Stimulated activated CD4-positive, alpha-beta T cell treated with anti-CD3 and anti-CD28 coated beads, Interleukin-4, amount 100 ng/mL, for 4 hours (primary cell): Measurements from ENCODE around the gene PUS7.
"Not testable (repeated sequence)": the region's sequence is repeated elsewhere in the genome, so short reads cannot be mapped to it uniquely, and the experiment has no call there.

Experiments used
- DNase-seq, 2 experiments: peaks; one replicate each; pipeline ENCODE4 v3.0.0-alpha.2; 2020

PUS7 gene

DNA sequence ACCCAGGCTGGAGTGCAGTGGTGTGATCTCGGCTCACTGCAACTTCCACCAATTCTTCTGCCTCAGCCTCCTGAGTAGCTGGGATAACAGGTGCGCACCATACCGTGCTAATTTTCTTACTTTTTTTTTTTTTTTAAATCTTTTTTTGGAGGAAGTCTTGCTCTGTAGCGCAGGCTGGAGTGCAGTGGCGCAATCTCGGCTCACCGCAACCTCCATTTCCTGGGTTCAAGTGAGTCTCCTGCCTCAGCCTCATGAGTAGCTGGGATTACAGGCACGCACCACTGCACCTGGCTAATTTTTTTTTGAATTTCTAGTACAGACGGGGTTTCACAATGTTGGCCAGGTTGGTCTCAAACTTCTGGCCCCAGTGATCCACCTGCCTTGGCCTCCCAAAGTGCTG lies 79.9 kb downstream of the PUS7 start:
- DNase-seq = not testable (repeated sequence)

DNA sequence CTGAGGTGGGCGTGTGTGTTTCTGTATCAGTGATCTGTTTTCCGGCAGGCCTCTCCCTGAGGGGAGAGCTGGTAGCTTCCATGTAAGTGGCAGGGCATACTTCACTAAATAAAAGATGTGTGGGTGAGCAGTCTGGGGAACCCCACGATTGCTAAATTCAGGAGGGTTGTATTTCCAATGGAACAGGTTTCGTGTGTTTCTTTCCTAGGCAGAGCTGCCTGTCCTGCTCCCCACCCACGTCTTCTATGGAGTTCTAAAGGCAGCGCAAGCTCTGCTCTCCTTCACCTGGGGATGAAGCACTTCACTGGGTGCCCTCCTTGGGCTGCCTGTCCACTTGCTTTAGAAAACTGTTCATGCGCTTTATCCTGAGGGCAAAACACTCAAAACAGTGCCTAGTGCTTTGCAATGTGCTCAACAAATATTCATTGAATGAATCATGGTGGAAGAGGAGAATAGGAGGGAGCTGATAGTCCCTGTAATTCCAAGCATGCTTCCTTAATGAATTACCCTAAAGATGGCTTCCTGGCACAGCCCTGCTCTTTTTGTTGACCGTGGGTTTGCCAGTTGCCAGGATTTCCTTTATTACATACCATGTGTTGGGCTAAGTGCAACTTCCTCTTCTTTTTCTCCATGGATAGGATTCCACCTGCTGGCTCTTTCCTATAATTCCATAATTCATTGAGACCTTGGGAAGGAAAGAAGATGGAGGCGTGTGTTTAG lies 82.7 kb downstream of the PUS7 start:
- no peak for DNase-seq

DNA sequence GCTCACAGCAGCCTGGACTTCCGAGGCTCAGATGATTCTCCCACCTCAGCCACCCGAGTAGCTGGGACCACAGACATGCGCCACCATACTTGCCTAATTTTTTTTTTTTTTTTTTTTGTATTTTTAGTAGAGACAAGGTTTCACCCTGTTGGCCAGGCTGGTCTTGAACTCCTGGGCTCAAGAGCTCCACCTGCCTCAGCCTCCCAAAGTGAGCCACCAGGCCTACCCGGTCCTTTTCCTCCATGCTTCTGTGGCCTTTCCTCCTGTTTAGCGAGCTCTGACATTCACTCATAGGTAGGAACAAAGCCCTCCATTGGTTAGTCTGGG lies 83.3 kb downstream of the PUS7 start:
- no peak for DNase-seq

DNA sequence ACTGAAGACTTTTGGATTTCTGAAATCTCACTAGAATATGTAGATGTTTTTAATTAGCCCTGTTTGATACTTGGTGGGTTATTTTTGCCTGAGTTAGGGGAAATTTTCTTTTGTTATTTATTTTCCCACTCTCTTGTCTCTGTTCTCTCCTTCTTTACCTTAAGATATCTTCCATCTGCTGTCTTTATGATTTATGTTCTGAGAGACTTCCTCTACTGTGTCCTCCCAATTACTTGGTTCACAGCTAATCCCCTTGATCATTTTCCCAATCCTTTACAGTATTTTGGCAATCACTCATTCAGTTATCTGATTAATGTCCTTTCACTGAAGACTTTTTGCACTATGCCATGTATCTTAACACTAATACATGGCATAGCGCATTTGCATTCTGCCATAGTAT lies 83.8 kb downstream of the PUS7 start:
- no peak for DNase-seq

DNA sequence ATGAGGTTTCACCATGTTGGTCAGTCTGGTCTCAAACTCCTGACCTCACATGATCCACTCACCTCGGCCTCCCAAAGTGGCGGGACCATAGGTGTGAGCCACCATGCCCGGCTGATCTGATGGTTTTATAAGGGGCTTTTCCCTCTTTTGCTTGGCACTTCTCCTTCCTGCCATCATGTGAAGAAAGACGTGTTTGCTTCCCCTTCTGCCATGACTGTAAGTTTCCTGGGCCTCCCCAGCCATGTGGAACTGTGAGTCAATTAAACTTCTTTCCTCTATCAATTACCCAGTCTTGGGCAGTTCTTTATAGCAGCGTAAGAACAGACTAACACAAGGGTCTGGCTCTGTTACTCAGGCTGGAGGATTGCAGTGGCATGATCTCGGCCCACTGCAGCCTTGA lies 84.7 kb downstream of the PUS7 start:
- not testable (repeated sequence) for DNase-seq

DNA sequence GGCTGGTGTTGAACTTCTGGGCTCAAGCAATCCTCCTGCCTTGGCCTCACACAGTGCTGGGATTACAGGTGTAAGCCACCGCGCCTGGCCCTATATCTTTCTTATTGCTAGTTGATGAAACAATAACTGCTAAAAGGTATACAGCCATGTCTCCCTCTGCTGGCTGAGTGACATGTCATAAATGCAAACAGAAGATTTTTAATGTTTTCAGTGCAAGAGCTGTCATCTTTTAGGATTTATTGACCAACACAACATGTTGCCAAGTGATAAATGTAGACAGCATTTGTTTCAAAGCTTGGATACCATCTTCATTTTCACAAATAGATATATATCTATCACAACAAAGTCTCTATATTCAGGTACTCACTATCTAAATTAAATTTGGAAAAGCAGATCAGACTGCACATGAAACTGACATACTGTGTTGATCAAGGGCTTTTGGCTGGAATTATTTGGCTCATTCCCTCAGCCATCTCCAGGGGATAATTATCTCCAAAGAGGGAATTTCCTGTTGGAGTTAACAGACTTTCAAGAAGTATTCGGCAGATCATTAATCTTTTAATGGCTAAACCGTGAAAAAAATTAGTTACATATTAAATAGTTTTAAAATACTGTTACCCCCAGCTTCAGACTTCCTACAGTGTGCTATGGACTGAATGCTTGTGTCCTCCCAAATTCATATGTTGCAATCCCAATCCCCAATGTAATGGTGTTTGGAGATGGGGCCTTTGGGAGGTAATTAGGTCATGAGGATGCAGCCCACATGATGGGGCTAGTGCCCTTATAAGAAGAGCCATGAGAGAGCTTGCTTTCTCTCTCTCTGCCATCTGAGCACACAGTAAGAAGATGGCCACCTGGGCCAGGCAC lies 92.1 kb downstream of the PUS7 start:
- peak; percentile 20 to 34 for DNase-seq

DNA sequence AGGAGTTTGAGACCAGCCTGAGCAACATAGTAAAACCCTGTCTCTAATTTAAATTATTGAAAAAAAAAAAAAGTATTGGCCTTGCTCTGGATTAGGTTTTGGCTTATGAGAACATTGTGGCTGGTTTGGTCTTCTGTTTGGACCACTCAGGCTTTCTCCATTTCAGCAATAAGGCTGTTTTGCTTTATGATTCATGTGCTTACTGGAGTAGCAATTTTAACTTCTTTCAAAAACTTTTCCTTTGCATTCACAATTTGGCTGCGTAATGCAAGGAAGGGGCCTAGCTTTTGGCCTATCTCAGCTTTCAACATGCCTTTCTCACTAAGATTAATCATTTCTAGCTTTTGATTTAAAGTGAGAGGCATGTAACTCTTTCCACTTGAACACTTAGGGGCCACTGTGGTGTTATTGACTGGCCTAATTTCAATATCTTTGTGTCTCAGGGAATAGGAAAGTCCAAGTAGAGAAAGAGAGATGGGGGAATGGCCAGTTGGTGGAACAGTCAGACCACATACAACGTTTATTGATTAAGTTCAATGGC lies 95.4 kb downstream of the PUS7 start:
- DNase-seq = no peak

DNA sequence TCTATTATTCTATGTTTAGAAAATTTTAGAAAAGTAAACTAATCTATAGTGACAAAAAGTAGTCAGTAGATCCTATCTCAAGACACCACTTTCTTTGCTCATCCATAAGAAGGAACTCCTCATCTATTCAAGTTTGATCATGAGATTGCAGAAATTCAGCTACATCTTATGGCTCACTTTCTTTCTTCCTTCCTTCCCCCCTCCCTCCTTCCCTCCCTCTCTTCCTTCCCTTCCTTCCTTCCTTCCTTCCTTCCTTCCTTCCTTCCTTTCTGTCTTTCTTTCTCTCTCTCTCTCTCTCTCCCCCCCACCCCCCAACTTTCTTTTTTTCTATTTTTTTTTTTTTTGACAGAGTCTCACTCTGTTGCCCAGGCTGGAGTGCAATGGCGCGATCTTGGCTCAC lies 98.1 kb downstream of the PUS7 start:
- no peak for DNase-seq

DNA sequence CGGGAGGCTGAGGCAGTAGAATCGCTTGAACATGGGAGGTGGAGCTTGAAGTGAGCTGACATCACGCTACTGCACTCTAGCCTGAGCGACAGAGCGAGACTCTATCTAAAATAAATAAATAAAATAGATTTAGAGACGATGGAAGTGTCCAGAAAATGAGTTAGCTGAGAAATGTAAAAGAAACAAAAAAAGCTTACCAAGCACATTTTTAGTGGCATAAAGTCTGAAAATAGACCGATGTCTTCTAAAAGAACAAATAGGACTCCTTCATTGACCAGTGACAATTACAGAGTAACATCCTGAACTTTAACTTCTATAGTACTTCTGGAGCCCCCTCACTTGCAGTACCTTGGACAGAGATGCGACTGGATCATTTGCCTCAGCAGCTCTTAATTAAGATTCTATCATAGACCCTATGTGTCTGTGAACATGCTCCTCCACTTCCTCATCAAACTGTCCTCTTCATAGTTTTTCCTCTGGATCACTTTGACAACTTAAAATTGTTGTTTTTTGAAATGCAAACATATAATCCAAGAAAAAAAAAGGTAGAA lies 108.1 kb downstream of the PUS7 start:
- no peak for DNase-seq

DNA sequence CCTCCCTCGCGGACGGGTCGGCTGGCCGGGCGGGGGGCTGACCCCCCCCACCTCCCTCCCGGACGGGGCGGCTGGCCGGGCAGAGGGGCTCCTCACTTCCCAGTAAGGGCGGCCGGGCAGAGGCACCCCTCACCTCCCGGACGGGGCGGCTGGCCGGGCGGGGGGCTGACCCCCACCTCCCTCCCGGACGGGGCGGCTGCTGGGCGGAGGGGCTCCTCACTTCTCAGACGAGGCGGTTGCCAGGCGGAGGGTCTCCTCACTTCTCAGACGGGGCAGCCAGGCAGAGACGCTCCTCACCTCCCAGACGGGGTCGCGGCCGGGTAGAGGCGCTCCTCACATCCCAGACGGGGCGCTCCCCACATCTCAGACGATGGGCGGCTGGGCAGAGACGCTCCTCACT lies 111.3 kb downstream of the PUS7 start:
- not testable (repeated sequence) for DNase-seq

DNA sequence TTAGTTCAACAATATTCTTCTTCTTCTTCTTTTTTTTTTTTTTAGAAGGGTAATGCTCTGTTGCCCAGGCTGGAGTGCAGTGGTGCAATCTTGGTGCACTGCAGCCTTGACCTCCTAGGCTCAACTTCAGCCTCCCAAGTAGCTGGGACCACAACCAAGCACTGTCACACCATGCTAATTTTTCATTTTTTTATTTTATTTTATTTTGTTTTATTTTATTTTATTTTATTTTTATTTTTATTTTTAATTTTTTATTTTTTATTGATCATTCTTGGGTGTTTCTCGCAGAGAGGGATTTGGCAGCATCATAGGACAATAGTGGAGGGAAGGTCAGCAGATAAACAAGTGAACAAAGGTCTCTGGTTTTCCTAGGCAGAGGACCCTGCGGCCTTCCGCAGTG lies 112.3 kb downstream of the PUS7 start:
- not testable (repeated sequence) for DNase-seq

DNA sequence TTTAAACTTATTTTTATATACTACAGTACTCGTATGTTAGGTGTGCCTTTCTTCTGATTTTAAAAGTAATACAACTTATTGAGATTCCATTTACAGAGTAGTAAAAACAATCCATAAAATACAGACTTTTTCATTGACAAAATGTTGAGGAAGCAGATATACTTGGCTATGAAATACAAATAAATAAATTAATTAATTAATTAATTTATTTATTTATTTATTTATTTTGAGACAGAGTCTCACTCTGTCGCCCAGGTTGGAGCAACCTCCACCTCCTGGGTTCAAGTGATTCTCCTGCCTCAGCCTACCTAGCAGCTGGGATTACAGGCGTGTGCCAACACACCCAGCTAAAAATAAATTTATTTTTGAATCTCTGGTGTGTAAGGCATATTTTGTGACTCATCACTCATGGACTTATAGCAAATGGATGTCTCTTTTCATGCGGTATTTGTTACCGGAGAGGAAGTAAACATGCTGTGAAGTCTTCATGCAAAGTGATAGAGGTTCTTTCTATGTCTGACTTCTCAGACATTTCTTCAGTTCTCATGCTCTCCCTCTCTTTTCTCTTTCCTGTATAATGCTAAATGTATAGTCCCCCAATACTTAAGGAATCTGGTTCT lies 113.2 kb downstream of the PUS7 start:
- DNase-seq = no peak
